NB4 (cell line): ENCODE measurements around the gene PRPF40A.

Source experiments
- CTCF ChIP-seq: IDR thresholded peaks from one replicate; pipeline ENCODE4 v1.5.1; 2012; ENCODE audit warnings: low read depth, low read length
- MYC ChIP-seq: IDR thresholded peaks from 2 replicates; pipeline ENCODE4 v1.6.1; 2011; ENCODE audit warnings: low read depth, low read length
- POLR2A ChIP-seq: IDR thresholded peaks from 2 replicates; pipeline ENCODE4 v1.6.1; 2011; ENCODE audit warnings: mild to moderate bottlenecking; ENCODE audit not compliant: insufficient read length; ENCODE audit errors: extremely low read depth

DNA sequence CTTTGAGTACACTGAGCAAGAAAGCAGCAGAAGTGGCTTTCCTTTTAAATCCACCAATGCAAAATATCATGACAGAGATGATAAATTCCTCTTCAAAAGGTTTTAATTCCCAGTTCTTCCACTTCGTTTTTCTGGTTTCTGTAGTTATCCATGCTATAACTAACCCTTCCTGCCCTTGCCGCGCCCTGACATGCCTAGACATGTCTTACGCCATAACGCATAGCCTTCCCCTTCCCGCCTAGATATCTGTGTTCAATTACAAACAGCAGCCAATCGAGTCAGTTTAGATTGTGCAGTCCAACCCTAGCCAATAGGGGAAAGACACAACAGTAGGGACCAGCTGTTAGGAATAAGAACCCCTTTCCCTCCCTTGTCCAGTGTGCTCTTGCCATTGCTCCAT, 16.1 kb downstream of the PRPF40A start:
- TF ChIP-seq CTCF (no peak), MYC (no peak), POLR2A (no peak)
